Smooth muscle cell (in vitro differentiated cells): Measurements from ENCODE around the gene ACACB. TPM values are rescaled to one million over a fixed set of nuclear protein-coding genes. Genes with fewer than 3 reads are reported as not detected.

Experiments used
- DNase-seq: peaks from one replicate; lab custom pipeline; 2025; ENCODE audit not compliant: unreplicated experiment; lab: John Stamatoyannopoulos, UW
- H2AFZ ChIP-seq: fragments of 200-600 bp; sonication (generic); 2 replicates; pipeline ENCODE4 v1.6.0; 2016; ENCODE audit warnings: antibody characterized with exemption, low read depth, mild to moderate bottlenecking
- H3F3A ChIP-seq: fragments of 200-600 bp; sonication (generic); 2 replicates; pipeline ENCODE4 v1.6.0; 2017; ENCODE audit warnings: antibody characterized with exemption, low read depth
- H3K27ac ChIP-seq: fragments of 200-600 bp; sonication (generic); 2 replicates; pipeline ENCODE4 v1.5.1; 2016; ENCODE audit warnings: low read depth, mild to moderate bottlenecking
- H3K27me3 ChIP-seq: fragments of 200-600 bp; sonication (generic); 2 replicates; pipeline ENCODE4 v1.6.1; 2016; ENCODE audit warnings: low read depth, mild to moderate bottlenecking
- H3K36me3 ChIP-seq: fragments of 200-600 bp; sonication (generic); 2 replicates; pipeline ENCODE4 v1.5.1; 2016; ENCODE audit warnings: low read depth
- H3K4me1 ChIP-seq: fragments of 200-600 bp; sonication (generic); 2 replicates; pipeline ENCODE4 v1.5.1; 2016; ENCODE audit warnings: low read depth
- H3K4me2 ChIP-seq: fragments of 200-600 bp; sonication (generic); 2 replicates; pipeline ENCODE4 v1.6.0; 2016; ENCODE audit warnings: mild to moderate bottlenecking
- H3K4me3 ChIP-seq: fragments of 200-600 bp; sonication (generic); 2 replicates; pipeline ENCODE4 v1.5.1; 2016; ENCODE audit warnings: mild to moderate bottlenecking
- H3K79me2 ChIP-seq: fragments of 200-600 bp; sonication (generic); 2 replicates; pipeline ENCODE4 v1.6.0; 2016; ENCODE audit warnings: low read depth, mild to moderate bottlenecking
- H3K9ac ChIP-seq: fragments of 200-600 bp; sonication (generic); 2 replicates; pipeline ENCODE4 v1.6.0; 2016; ENCODE audit warnings: low read depth
- H3K9me3 ChIP-seq: fragments of 200-600 bp; sonication (generic); replicated peaks from 2 replicates; pipeline ENCODE4 v1.5.1; 2016; ENCODE audit warnings: low read depth
- H4K20me1 ChIP-seq: fragments of 200-600 bp; sonication (generic); 2 replicates; pipeline ENCODE4 v1.6.0; 2016; ENCODE audit warnings: low read depth
- WGBS: methylation state at CpG from one replicate; pipeline ENCODE4 v1.1.7; 2016; ENCODE audit warnings: low lambda C conversion rate; 5-methylcytosine and 5-hydroxymethylcytosine counted together
- polyA plus RNA-seq: library from polyadenylated mRNA; unstranded; fragments of >200 nt; fragmentation: Nextera tagmentation; extraction: Ambion mirVana; gene quantifications from 2 replicates; pipeline ENCODE4 v1.2.1, GENCODE V29; 2016
- total RNA-seq: library from RNA; depleted of rRNA; stranded (reverse); fragments of >200 nt; gene quantifications from 2 replicates; pipeline ENCODE4 v1.2.3, GENCODE V29; 2014
- TF ChIP-seq, protein P1 (sequence below): fragments of 200-600 bp; sonication (generic); IDR thresholded peaks from 2 replicates; pipeline ENCODE4 v1.5.1; 2017; ENCODE audit warnings: borderline replicate concordance, mild to moderate bottlenecking, antibody characterized with exemption; ENCODE audit not compliant: insufficient read depth, poor library complexity, severe bottlenecking

ACACB gene
- total and polyA plus RNA-seq, 2 experiments from 2014 or later, result 0.58 to 2.0 TPM

DNA sequence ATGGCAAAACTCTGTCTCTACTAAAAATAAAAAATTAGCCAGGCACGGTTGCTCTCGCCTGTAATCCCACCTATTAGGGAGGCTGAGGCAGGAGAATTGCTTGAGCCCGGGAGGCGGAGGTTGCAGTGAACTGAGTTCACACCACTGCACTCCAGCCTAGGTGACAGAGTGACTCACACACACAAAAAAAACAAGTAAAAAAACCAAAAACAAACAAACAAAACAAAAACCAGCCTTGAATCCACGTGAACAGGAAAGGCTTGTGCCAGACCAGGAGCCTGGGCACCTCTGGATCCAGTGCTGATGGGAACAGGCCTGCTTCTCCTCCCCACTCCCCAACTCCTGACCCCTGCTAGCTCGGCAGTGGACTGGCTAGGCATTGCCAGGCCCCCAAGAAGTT is 189.2 kb downstream of the ACACB start:
- Histone ChIP-seq H3K79me2 (no peaks in the 10 kb centered on the region), H2AFZ (no peak overlapping the region), H3K9ac (no peak overlapping the region), H3K9me3 (no peaks in the 10 kb centered on the region), H3K36me3 (no peaks in the 10 kb centered on the region), H3K27me3 (peaks cover 79% of the 10 kb centered on the region), H4K20me1 (no peaks in the 10 kb centered on the region), H3K4me3 (no peak overlapping the region), H3F3A (no peaks in the 10 kb centered on the region), H3K27ac (no peak overlapping the region), H3K4me1 (peaks cover 9% of the 10 kb centered on the region), H3K4me2 (no peak overlapping the region)
- TF ChIP-seq, protein P1, sequence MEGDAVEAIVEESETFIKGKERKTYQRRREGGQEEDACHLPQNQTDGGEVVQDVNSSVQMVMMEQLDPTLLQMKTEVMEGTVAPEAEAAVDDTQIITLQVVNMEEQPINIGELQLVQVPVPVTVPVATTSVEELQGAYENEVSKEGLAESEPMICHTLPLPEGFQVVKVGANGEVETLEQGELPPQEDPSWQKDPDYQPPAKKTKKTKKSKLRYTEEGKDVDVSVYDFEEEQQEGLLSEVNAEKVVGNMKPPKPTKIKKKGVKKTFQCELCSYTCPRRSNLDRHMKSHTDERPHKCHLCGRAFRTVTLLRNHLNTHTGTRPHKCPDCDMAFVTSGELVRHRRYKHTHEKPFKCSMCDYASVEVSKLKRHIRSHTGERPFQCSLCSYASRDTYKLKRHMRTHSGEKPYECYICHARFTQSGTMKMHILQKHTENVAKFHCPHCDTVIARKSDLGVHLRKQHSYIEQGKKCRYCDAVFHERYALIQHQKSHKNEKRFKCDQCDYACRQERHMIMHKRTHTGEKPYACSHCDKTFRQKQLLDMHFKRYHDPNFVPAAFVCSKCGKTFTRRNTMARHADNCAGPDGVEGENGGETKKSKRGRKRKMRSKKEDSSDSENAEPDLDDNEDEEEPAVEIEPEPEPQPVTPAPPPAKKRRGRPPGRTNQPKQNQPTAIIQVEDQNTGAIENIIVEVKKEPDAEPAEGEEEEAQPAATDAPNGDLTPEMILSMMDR, result no peak
- no peak for DNase-seq
- 69% methylated on average over 6 of the region's 6 CpGs for WGBS

DNA sequence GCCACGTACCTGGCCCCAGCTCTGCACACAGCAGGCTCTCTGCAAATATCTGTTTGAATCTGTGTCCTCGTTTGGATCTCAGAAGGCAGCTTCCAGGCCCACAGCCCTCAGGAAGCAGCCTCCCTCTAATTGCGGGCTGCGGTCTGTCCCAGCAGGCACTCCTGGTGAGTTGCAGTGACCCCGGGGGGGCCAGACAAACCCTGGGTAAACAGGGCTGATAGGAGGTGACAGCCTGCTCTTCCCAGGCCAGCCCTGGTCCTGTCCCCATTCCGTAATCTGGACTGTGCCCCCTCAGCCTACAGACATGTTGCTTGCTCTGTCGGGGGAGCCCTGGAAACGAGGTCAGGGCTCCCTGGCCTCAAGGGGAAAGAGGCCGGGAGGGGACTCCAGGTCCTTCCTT is 190.7 kb downstream of the ACACB start:
- Histone ChIP-seq H3K36me3 (no peaks in the 10 kb centered on the region), H3F3A (no peaks in the 10 kb centered on the region), H3K4me2 (no peak overlapping the region), H2AFZ (no peak overlapping the region), H3K9me3 (no peaks in the 10 kb centered on the region), H4K20me1 (no peaks in the 10 kb centered on the region), H3K4me1 (peaks cover 9% of the 10 kb centered on the region), H3K9ac (no peak overlapping the region), H3K27me3 (peaks cover 90% of the 10 kb centered on the region), H3K27ac (no peak overlapping the region), H3K4me3 (no peak overlapping the region), H3K79me2 (no peaks in the 10 kb centered on the region)
- WGBS, result 63% methylated on average over 9 of the region's 9 CpGs
- TF ChIP-seq, protein P1, result no peak
- no peak for DNase-seq

DNA sequence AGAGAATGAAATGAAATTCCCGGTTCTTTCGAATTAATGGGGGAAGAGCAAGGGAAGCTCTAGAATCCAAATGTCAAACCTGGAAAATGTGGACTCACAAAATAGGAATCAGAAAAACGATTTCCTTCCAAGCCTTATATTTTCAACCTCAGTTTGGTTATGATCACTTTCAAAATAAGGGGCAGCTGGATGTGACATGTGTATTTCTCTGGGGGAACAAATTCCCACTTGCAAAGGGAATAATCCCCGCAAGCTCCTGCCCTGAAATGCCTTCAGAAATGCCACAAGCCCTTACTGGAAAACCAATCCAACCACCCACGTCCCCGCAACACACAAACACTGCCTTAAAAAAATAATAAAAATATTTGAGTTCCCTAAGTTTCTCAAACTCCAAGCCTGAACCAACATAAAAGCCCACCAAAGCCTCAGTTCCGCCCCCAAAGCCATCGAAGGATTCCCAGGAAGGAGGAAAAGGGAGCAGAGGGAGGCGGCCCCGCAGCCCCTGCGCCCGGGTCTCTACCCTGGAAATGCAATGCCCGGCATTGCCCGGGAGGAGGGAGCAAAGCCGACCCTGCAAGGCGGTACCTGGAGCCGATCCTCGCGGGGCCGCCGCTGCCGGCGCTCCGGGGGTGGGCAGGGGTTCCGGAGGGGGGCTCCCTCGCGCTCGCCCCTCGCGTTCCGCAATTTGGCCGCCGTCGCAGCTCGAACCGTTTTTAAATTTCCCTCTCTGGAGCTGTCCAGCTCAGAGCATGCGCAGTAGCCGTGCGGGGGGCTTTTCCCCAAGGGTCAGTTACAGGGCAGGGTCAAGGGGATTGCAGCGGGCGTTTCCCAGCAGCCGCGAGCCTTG is 192.4 kb downstream of the ACACB start, which contains the start of gene FOXN4:
FOXN4 (minus strand) TSS at position 751 of the 847 bp plus-strand sequence. CDS start 963 bp downstream, outside the sequence.
- Histone ChIP-seq H3K27me3 (peaks cover 86% of the 10 kb centered on the region), H2AFZ (no peak within 1 kb of the TSS), H3F3A (no peaks in the 10 kb centered on the region), H3K9ac (no peak within 1 kb of the TSS), H3K4me3 (peak within 1 kb of the TSS; percentile 48), H3K9me3 (no peaks in the 10 kb centered on the region), H3K27ac (no peak within 1 kb of the TSS), H3K4me2 (peak within 1 kb of the TSS; percentile 88), H3K79me2 (no peaks in the 10 kb centered on the region), H3K4me1 (peaks cover 9% of the 10 kb centered on the region), H4K20me1 (no peaks in the 10 kb centered on the region), H3K36me3 (no peaks in the 10 kb centered on the region)
- TF ChIP-seq, protein P1, result no peak
- WGBS, result 13% methylated on average over 29 of the region's 43 CpGs
- no peak for DNase-seq
